Measurements from ENCODE around the gene ME1. TPM values are rescaled to one million over a fixed set of nuclear protein-coding genes. Genes with fewer than 3 reads are reported as not detected.

ME1 gene
- polyA plus RNA-seq, 4 donors = 2.1 to 2.8 (median 2.4) TPM

Other genes with a start within 250 kb of the ME1 start
- 10 to 100 TPM; 31.4 to 59.1 (median 48.1) TPM for gene PGM3, start 237.8 kb downstream of the ME1 start, polyA plus RNA-seq (ENCODE audit: insufficient read length in 4 of 4)
- gene RWDD2A, start 237.7 kb downstream of the ME1 start, polyA plus RNA-seq (ENCODE audit: insufficient read length in 4 of 4) = 1 to 10 TPM; 5.5 to 8.0 (median 6.7) TPM
- 10 to 100 TPM; 28.1 to 55.3 (median 41.0) TPM for gene PRSS35, start 81.5 kb upstream of the ME1 start, polyA plus RNA-seq (ENCODE audit: insufficient read length in 4 of 4)